Activated gamma-delta T cell treated with anti-CD3 and anti-CD28 coated beads, Interleukin-2, amount 50 U/mL, for 16 hours (primary cell): ENCODE measurements around the gene PRAMEF33.
"Not testable (repeated sequence)": the region's sequence is repeated elsewhere in the genome, so short reads cannot be mapped to it uniquely, and the experiment has no call there.

Experiments used
- DNase-seq: peaks from one replicate; pipeline ENCODE4 v3.0.0-alpha.2; 2020; ENCODE audit warnings: low read depth

PRAMEF33 gene

GRCh38 chr1:13303239-13303638, at the start of gene PRAMEF33:
PRAMEF33 (plus strand) TSS chr1:13303539; CDS start chr1:13305955, 2,416 bp downstream.
- not testable (repeated sequence) for DNase-seq

GRCh38 chr1:13253898-13254297, 49.4 kb upstream of the PRAMEF33 start, which contains the start of gene PRAMEF5:
PRAMEF5 (plus strand) TSS chr1:13254198; CDS start chr1:13259269, 5,071 bp downstream.
- not testable (repeated sequence) for DNase-seq

- not testable (repeated sequence) for DNase-seq
Observed at GRCh38 chr1:13265124-13265523, 38.2 kb upstream of the PRAMEF33 start.

- not testable (repeated sequence) for DNase-seq
Observed at GRCh38 chr1:13277016-13277415, 26.3 kb upstream of the PRAMEF33 start.

GRCh38 chr1:13279617-13280016, 23.7 kb upstream of the PRAMEF33 start:
- not testable (repeated sequence) for DNase-seq

GRCh38 chr1:13285037-13285436, 18.3 kb upstream of the PRAMEF33 start, which contains the start of gene PRAMEF8:
PRAMEF8 (minus strand) TSS chr1:13285137; CDS start chr1:13284091, 1,046 bp downstream.
- DNase-seq, result not testable (repeated sequence)

- DNase-seq, result not testable (repeated sequence)
Observed at GRCh38 chr1:13289030-13289429, 14.3 kb upstream of the PRAMEF33 start.

GRCh38 chr1:13297216-13297931, 6.0 kb upstream of the PRAMEF33 start:
- not testable (repeated sequence) for DNase-seq

- not testable (repeated sequence) for DNase-seq
Observed at GRCh38 chr1:13298699-13299098, 4.6 kb upstream of the PRAMEF33 start.

GRCh38 chr1:13302197-13302596, 1.1 kb upstream of the PRAMEF33 start:
- not testable (repeated sequence) for DNase-seq

- DNase-seq, result not testable (repeated sequence)
Observed at GRCh38 chr1:13315281-13315680, 11.9 kb downstream of the PRAMEF33 start, which contains the start of gene PRAMEF15. PRAMEF15 (plus strand) TSS chr1:13315581; CDS start chr1:13318408, 2,827 bp downstream.

GRCh38 chr1:13342496-13342895, 39.2 kb downstream of the PRAMEF33 start:
- DNase-seq, result not testable (repeated sequence)

- DNase-seq, result not testable (repeated sequence)
Observed at GRCh38 chr1:13347034-13347433, 43.7 kb downstream of the PRAMEF33 start, which contains the start of gene PRAMEF14. PRAMEF14 (minus strand) TSS chr1:13347134; CDS start chr1:13345314, 1,820 bp downstream.

- DNase-seq, result not testable (repeated sequence)
Observed at GRCh38 chr1:13353476-13353875, 50.1 kb downstream of the PRAMEF33 start.

GRCh38 chr1:13354475-13354874, 51.1 kb downstream of the PRAMEF33 start:
- DNase-seq, result not testable (repeated sequence)

- DNase-seq, result not testable (repeated sequence)
Observed at GRCh38 chr1:13356774-13357173, 53.4 kb downstream of the PRAMEF33 start.
